Karpas-422 (cell line): ENCODE results near the gene ELOA. TPM values are rescaled to one million over a fixed set of nuclear protein-coding genes. Genes with fewer than 3 reads are reported as not detected.
"Not testable (repeated sequence)": the region's sequence is repeated elsewhere in the genome, so short reads cannot be mapped to it uniquely, and the experiment has no call there.

ENCODE experiments used
- DNase-seq: peaks from one replicate; pipeline ENCODE4 v3.0.0-alpha.2; 2015
- H2AFZ ChIP-seq: fragments of 200-600 bp; sonication (generic); 2 replicates; pipeline ENCODE4 v1.6.1; 2014; ENCODE audit warnings: antibody characterized with exemption, low read length, mixed read lengths
- H3K27ac ChIP-seq: fragments of 200-600 bp; sonication (generic); 2 replicates; pipeline ENCODE4 v1.5.1; 2014; ENCODE audit warnings: mild to moderate bottlenecking, low read length, moderate library complexity
- H3K27me3 ChIP-seq: fragments of 200-600 bp; sonication (generic); 2 replicates; pipeline ENCODE4 v1.6.1; 2014; ENCODE audit warnings: low read length, mixed read lengths
- H3K36me3 ChIP-seq: fragments of 200-600 bp; sonication (generic); 2 replicates; pipeline ENCODE4 v1.6.1; 2014; ENCODE audit warnings: low read length, mixed read lengths; ENCODE audit not compliant: insufficient read depth
- H3K4me1 ChIP-seq: fragments of 200-600 bp; sonication (generic); 2 replicates; pipeline ENCODE4 v1.6.1; 2014; ENCODE audit warnings: mild to moderate bottlenecking, low read length, mixed read lengths
- H3K4me2 ChIP-seq: fragments of 200-600 bp; sonication (generic); 2 replicates; pipeline ENCODE4 v1.6.1; 2014; ENCODE audit warnings: low read length, low read depth, mild to moderate bottlenecking; ENCODE audit not compliant: poor library complexity, severe bottlenecking
- H3K4me3 ChIP-seq: fragments of 200-600 bp; sonication (generic); 2 replicates; pipeline ENCODE4 v1.5.1; 2014; ENCODE audit warnings: mild to moderate bottlenecking, antibody characterized with exemption, low read length, mixed read lengths
- H3K79me2 ChIP-seq: fragments of 200-600 bp; sonication (generic); 2 replicates; pipeline ENCODE4 v1.6.1; 2014; ENCODE audit warnings: mild to moderate bottlenecking, low read length, mixed read lengths
- H3K9ac ChIP-seq: fragments of 200-600 bp; sonication (generic); 2 replicates; pipeline ENCODE4 v1.6.0; 2014; ENCODE audit warnings: low read length
- H3K9me2 ChIP-seq: fragments of 200-600 bp; sonication (generic), shearing (Covaris generic); replicated peaks from 2 replicates; pipeline ENCODE4 v1.6.0; 2014; ENCODE audit warnings: mild to moderate bottlenecking, low read length, moderate library complexity; ENCODE audit not compliant: insufficient read depth
- H3K9me3 ChIP-seq: fragments of 300-700, 200-600 bp; sonication (generic); 2 replicates; pipeline ENCODE4 v1.6.1; 2014; ENCODE audit warnings: low read length, mixed read lengths
- H4K20me1 ChIP-seq: fragments of 200-600 bp; sonication (generic); 2 replicates; pipeline ENCODE4 v1.6.1; 2014; ENCODE audit warnings: mild to moderate bottlenecking, antibody characterized with exemption, low read length, low read depth; ENCODE audit not compliant: insufficient read depth
- total RNA-seq: library from RNA; depleted of rRNA; stranded (reverse); fragments of >200 nt; shearing (Covaris generic); gene quantifications from 2 replicates; pipeline ENCODE4 v1.2.3, GENCODE V29; 2014; ENCODE audit warnings: low replicate concordance

Gene ELOA
- total RNA-seq, 1 experiment from 2014 or later: 14.6 TPM

DNA sequence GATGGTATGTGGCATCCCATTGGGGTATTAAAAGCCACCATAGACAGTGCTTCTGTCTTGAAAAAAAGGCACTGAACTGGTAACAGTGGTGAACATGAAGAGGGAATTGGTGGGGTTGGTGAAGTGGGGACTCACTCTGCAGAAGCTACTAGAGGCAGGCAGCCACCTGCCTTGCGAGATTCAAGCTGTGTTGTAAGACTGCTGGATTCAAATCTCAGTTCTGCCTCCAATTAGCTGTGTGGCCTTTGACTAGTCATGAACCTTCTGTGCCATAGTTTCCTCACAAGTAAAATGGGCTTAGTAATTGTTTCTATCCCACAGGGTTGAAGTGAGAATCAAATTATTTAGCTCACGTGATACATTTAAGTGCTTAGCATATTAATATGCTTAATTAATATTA, 16.6 kb upstream of the ELOA start:
- H2AFZ ChIP-seq: no peak overlapping the region
- H3K4me3 ChIP-seq: no peak overlapping the region
- peaks cover 36% of the 10 kb centered on the region for H3K4me1 ChIP-seq
- H3K27me3 ChIP-seq: no peaks in the 10 kb centered on the region
- no peaks in the 10 kb centered on the region for H3K9me2 ChIP-seq
- H3K9me3 ChIP-seq: no peaks in the 10 kb centered on the region
- DNase-seq: no peak
- H3K4me2 ChIP-seq: no peak overlapping the region
- no peak overlapping the region for H3K27ac ChIP-seq
- H3K9ac ChIP-seq: no peak overlapping the region
- H3K36me3 ChIP-seq: no peaks in the 10 kb centered on the region
- no peaks in the 10 kb centered on the region; the same call in 1 of the 2 replicates for H4K20me1 ChIP-seq
- no peaks in the 10 kb centered on the region for H3K79me2 ChIP-seq

DNA sequence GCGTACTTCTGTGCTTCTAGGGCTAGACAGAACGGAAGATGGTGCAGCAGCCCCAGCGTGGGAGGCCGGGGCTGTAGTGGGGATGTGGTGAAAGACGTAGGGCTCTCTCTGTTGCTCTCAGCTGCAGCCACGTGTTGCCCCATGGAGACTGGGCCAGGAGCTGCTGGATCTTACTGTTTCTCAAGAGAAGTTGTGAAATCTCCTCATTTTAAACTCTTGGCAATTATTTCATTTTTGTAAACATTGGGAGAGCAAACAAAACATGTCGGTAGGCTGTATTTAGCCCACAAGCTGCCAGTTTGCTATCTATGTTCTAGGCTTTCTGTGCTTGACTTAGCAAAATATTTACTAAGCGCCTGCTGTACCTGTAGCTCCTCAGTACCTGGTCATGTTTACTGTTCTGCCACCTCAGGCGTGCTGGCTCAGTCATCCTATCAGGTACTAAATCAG, 15.9 kb upstream of the ELOA start:
- Histone ChIP-seq H3K27me3 (no peaks in the 10 kb centered on the region), H3K9me2 (no peaks in the 10 kb centered on the region), H4K20me1 (peaks cover 3% of the 10 kb centered on the region), H3K4me3 (no peak overlapping the region), H3K4me1 (peaks cover 33% of the 10 kb centered on the region), H3K36me3 (no peaks in the 10 kb centered on the region), H3K9ac (no peak overlapping the region), H3K4me2 (no peak overlapping the region), H2AFZ (no peak overlapping the region), H3K27ac (no peak overlapping the region), H3K9me3 (no peaks in the 10 kb centered on the region), H3K79me2 (no peaks in the 10 kb centered on the region)
- DNase-seq: no peak

DNA sequence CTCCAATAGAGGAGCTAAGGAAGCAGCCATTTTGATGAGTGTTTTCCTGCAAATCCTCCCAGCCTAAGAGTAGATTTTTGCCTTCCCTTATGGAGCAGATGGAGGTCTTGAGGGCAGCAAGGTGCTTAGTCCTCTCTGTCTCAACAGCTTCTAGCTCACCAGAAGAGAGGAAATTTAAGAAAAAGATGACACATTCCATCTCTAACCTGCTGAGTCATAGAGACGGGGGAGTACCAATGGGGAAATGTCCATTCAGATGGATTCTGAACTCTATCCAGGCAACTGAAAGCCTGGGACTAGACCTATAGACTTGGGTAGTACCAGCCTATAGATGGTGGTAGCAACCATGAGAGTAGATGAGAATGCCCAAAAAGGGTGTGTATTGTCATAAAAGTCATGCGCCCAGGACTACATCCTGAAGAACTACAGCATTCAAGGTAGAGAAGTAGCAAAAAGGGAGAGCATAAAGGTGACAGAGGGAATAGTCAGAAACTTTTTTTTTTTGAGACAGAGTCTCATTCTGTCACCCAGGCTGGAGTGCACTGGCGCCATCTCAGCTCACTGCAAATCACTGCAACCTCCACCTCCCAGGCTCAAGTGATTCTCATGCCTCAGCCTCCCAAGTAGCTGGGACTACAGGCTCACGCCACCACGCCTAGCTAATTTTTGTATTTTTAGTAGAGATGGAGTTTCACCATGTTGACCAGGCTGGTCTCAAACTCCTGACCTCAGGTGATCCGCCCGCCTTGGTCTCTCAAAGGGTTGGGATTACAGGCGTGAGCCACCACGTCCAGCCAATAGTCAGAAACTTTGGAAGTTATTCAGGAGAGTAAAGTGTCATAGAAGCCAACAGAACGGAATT, 10.7 kb upstream of the ELOA start:
- Histone ChIP-seq H3K4me1 (peaks cover 7% of the 10 kb centered on the region), H2AFZ (no peak overlapping the region), H3K36me3 (no peaks in the 10 kb centered on the region), H3K9ac (no peak overlapping the region), H3K4me3 (no peak overlapping the region), H3K9me2 (no peaks in the 10 kb centered on the region), H3K9me3 (no peaks in the 10 kb centered on the region), H3K27me3 (no peaks in the 10 kb centered on the region), H4K20me1 (peaks cover 4% of the 10 kb centered on the region), H3K79me2 (no peaks in the 10 kb centered on the region), H3K27ac (no peak overlapping the region), H3K4me2 (no peak overlapping the region)
- no peak for DNase-seq

DNA sequence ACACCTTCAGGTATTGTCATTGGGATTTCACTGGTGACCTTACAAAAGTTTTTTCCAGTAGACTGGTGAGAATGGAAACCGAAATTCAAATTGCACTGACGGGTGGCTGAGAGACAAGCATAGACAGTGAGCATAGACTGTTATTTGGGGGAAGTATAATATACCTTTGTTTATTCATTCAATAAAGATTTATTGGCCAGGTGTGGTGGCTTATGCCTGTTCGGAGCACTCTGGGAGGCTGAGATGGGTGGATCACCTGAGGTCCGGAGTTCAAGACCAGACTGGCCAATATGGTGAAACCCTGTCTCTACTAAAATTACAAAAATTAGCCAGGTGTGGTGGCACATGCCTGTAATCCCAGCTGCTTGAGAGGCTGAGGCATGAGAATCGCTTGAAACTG, 10.0 kb upstream of the ELOA start:
- DNase-seq: peak; percentile 27
- not testable (repeated sequence) for H3K4me3 ChIP-seq, H3K27me3 ChIP-seq, H3K36me3 ChIP-seq, H3K27ac ChIP-seq, H3K9ac ChIP-seq, H3K79me2 ChIP-seq, H4K20me1 ChIP-seq, H2AFZ ChIP-seq, H3K4me2 ChIP-seq, H3K4me1 ChIP-seq, H3K9me2 ChIP-seq, H3K9me3 ChIP-seq

DNA sequence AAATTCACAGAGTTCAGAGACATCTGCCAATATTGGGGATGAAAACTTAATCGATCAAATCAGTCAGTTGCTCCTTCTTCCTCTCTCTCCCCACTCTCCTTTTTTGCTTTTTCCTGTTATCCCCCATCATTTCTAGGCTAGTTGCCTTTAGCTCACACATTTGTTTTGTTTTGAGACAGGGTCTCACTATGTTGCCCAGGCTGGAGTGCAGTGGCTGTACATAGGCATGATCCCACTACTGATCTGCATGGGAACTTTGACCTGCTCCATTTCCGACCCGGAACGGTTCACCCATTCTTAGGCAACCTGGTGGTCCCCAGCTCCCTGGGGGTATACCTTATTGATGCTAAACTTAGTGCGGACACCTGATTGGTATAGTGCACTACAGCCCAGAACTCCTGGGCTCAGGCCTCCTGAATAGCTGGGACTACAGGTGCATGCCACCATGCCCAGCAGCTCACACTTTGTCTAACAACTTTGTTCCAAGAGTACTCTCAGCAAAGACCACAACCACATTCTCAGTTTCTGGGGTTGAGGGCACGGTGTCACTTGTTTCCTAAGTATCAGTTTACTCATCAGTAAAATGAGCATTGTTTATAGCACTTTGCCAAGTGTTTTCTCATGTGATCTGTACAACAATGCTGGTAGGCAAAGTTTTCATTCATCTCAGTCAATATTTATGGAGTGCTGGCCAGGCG, 6.7 kb upstream of the ELOA start:
- DNase-seq: peak; percentile 31
- no peaks in the 10 kb centered on the region for H3K79me2 ChIP-seq
- no peaks in the 10 kb centered on the region for H3K9me2 ChIP-seq

DNA sequence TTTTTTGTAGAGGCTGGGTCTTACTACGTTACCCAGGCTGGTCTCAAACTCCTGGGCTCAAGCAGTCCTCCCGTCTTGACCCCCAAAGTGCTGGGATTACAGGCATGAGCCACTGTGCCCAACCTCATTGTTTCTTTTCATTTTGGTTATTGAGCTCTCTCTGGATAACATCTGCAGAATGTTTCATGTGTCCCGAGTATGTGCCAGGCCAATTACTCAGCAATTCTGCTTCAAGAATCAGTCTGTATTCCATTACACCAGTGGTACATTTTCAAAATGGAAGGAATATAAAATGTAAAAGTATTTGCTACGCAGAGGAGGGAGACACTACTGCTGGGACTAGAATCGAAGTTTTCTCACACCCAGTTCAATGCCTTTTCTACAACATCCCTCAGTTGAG, 1.7 kb upstream of the ELOA start:
- Histone ChIP-seq H3K9me3 (no peaks in the 10 kb centered on the region), H3K4me2 (no peak overlapping the region), H4K20me1 (peaks cover 17% of the 10 kb centered on the region; the same call in 1 of the 2 replicates), H2AFZ (no peak overlapping the region), H3K4me1 (peaks cover 26% of the 10 kb centered on the region), H3K9ac (no peak overlapping the region), H3K79me2 (peaks cover 33% of the 10 kb centered on the region), H3K36me3 (no peaks in the 10 kb centered on the region; the same call in 1 of the 2 replicates), H3K27ac (no peak overlapping the region), H3K9me2 (no peaks in the 10 kb centered on the region), H3K27me3 (no peaks in the 10 kb centered on the region), H3K4me3 (no peak overlapping the region)
- DNase-seq: no peak

More for the DNA sequence above, 6.7 kb upstream of the ELOA start:
- Histone ChIP-seq H3K27me3 (no peaks in the 10 kb centered on the region), H3K4me3 (no peak overlapping the region), H2AFZ (no peak overlapping the region), H3K9me3 (no peaks in the 10 kb centered on the region), H3K36me3 (no peaks in the 10 kb centered on the region), H3K27ac (no peak overlapping the region), H3K4me1 (no peaks in the 10 kb centered on the region), H3K9ac (no peak overlapping the region), H4K20me1 (peaks cover 4% of the 10 kb centered on the region; the same call in 1 of the 2 replicates), H3K4me2 (no peak overlapping the region)

DNA sequence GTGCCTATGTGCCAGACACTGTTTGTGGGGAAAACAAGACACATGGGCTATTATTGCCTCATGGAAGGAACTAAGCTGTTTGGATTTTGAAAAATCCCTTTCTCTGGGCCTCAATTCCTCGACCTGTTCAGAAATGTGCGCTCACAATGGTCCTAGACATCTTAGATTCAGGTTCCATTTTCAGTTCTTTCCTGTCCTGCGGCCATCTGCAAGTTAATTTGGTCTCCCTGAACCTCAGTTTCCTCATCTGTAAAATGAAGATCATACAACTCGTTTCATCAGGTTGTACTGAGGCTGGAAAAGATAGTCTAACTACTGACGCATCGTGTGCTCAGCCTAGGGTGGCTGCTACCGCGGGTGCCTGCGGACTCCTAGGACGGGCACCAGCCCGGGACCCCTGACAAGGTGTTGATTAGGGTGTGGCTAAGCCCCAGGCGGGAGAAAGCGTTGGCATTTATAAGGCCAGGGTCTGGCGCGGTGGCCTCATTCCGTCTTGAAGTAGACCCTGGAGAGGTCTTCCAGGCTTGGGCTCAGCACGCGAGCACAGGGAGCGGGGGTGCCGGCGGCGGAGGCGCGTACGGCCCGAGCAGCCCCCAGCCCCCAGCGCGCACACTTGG, 493 bp upstream of the ELOA start:
- H3K27me3 ChIP-seq: no peaks in the 10 kb centered on the region
- DNase-seq: no peak
- H3K9me3 ChIP-seq: no peaks in the 10 kb centered on the region
- H3K9ac ChIP-seq: peak overlapping the region; percentile 96
- H2AFZ ChIP-seq: peak overlapping the region; percentile 92
- no peaks in the 10 kb centered on the region; the same call in 1 of the 2 replicates for H3K36me3 ChIP-seq
- no peak overlapping the region for H3K27ac ChIP-seq
- peak overlapping the region; percentile 90 for H3K4me3 ChIP-seq
- peaks cover 37% of the 10 kb centered on the region for H3K4me1 ChIP-seq
- peaks cover 27% of the 10 kb centered on the region; the same call in 1 of the 2 replicates for H4K20me1 ChIP-seq
- peaks cover 45% of the 10 kb centered on the region for H3K79me2 ChIP-seq
- H3K9me2 ChIP-seq: no peaks in the 10 kb centered on the region
- peak overlapping the region; percentile 97 for H3K4me2 ChIP-seq

DNA sequence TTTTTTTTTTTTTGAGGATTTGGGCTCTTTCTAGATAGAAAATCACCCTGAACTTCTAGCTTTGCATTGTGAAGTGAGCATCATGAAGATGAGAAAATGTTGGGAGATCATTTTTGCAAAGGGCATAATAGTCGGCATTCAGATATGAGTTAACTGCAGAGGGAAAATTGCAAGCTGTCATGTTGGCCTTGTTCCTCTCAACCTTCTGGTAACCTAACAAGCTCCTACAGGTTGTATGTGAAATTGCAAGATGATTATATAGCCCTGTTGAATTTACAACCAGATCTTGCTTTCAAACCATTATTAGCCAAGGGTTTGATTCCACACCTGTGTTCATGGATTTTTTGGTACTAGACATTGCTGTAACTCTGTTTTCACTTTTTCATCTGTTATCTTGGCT, 2.2 kb downstream of the ELOA start:
- Histone ChIP-seq H3K27ac (0 out of 2 replicates have a peak overlapping the region, but pooled peaks have one; percentile 17), H3K9ac (peak overlapping the region; percentile 96), H3K4me3 (peak overlapping the region; percentile 90)

More for the DNA sequence above, 2.2 kb downstream of the ELOA start:
- Histone ChIP-seq H3K4me2 (peak overlapping the region; percentile 97), H4K20me1 (peaks cover 27% of the 10 kb centered on the region; the same call in 1 of the 2 replicates), H3K9me3 (no peaks in the 10 kb centered on the region), H2AFZ (no peak overlapping the region), H3K4me1 (peaks cover 52% of the 10 kb centered on the region), H3K27me3 (no peaks in the 10 kb centered on the region), H3K79me2 (peaks cover 64% of the 10 kb centered on the region), H3K36me3 (peaks cover 6% of the 10 kb centered on the region; the same call in 1 of the 2 replicates), H3K9me2 (no peaks in the 10 kb centered on the region)
- peak; percentile 78 for DNase-seq
